T-helper 22 cell (primary cell): ENCODE measurements around the gene UBE2L3.
"Not testable (repeated sequence)": the region's sequence is repeated elsewhere in the genome, so short reads cannot be mapped to it uniquely, and the experiment has no call there.

Experiments
- DNase-seq: peaks from one replicate; pipeline ENCODE4 v3.0.0-alpha.2; 2020; ENCODE audit warnings: low read depth

The UBE2L3 gene

GRCh38 chr22:21571679-21572078 is 4.2 kb downstream of the UBE2L3 start:
- no peak for DNase-seq

- no peak for DNase-seq
These were observed 5.8 kb downstream of the UBE2L3 start for GRCh38 chr22:21573293-21573734.

- no peak for DNase-seq
These were observed 6.4 kb downstream of the UBE2L3 start for GRCh38 chr22:21573750-21574494.

GRCh38 chr22:21579474-21579851 is 11.9 kb downstream of the UBE2L3 start:
- DNase-seq, result no peak

- not testable (repeated sequence) for DNase-seq
These were observed 13.1 kb downstream of the UBE2L3 start for GRCh38 chr22:21580623-21581007.

- DNase-seq, result not testable (repeated sequence)
These were observed 13.6 kb downstream of the UBE2L3 start for GRCh38 chr22:21581009-21581713.

- DNase-seq, result no peak
These were observed 15.6 kb downstream of the UBE2L3 start for GRCh38 chr22:21582801-21583740.

GRCh38 chr22:21585389-21585788 is 17.9 kb downstream of the UBE2L3 start:
- DNase-seq, result no peak

- DNase-seq, result no peak
These were observed 20.5 kb downstream of the UBE2L3 start for GRCh38 chr22:21587803-21588611.

- DNase-seq, result no peak
These were observed 21.9 kb downstream of the UBE2L3 start for GRCh38 chr22:21589396-21589795.

GRCh38 chr22:21590809-21591641 is 23.5 kb downstream of the UBE2L3 start:
- no peak for DNase-seq

GRCh38 chr22:21591695-21592094 is 24.2 kb downstream of the UBE2L3 start:
- DNase-seq, result no peak

- DNase-seq, result no peak
These were observed 24.9 kb downstream of the UBE2L3 start for GRCh38 chr22:21592422-21592821.

- no peak for DNase-seq
These were observed 26.1 kb downstream of the UBE2L3 start for GRCh38 chr22:21593406-21594232.

GRCh38 chr22:21594865-21595452 is 27.4 kb downstream of the UBE2L3 start:
- DNase-seq, result no peak

- not testable (repeated sequence) for DNase-seq
These were observed 29.0 kb downstream of the UBE2L3 start for GRCh38 chr22:21596356-21597135.

GRCh38 chr22:21598302-21598701 is 30.8 kb downstream of the UBE2L3 start:
- DNase-seq, result no peak

- no peak for DNase-seq
These were observed 31.8 kb downstream of the UBE2L3 start for GRCh38 chr22:21599053-21599893.
